LNCaP clone FGC (cell line): Measurements from ENCODE around the gene EIF4G3.

ENCODE experiments used
- DNase-seq: peaks from one replicate; pipeline ENCODE4 v3.0.0-alpha.2; 2011; ENCODE audit warnings: low read depth
- H3K4me3 ChIP-seq: 2 replicates; pipeline ENCODE4 v1.5.1; 2011; ENCODE audit warnings: mild to moderate bottlenecking, low read depth, low read length, control low read depth
- TF ChIP-seq, protein P1 (sequence below): IDR thresholded peaks from 2 replicates; pipeline ENCODE4 v1.5.1; 2012; ENCODE audit warnings: mild to moderate bottlenecking; ENCODE audit not compliant: control insufficient read depth, insufficient read depth; ENCODE audit errors: extremely low read depth

The EIF4G3 gene

GRCh38 chr1:20993716-20994575, 182.8 kb downstream of the EIF4G3 start:
- no peak overlapping the region for H3K4me3 ChIP-seq
- TF ChIP-seq, protein P1, sequence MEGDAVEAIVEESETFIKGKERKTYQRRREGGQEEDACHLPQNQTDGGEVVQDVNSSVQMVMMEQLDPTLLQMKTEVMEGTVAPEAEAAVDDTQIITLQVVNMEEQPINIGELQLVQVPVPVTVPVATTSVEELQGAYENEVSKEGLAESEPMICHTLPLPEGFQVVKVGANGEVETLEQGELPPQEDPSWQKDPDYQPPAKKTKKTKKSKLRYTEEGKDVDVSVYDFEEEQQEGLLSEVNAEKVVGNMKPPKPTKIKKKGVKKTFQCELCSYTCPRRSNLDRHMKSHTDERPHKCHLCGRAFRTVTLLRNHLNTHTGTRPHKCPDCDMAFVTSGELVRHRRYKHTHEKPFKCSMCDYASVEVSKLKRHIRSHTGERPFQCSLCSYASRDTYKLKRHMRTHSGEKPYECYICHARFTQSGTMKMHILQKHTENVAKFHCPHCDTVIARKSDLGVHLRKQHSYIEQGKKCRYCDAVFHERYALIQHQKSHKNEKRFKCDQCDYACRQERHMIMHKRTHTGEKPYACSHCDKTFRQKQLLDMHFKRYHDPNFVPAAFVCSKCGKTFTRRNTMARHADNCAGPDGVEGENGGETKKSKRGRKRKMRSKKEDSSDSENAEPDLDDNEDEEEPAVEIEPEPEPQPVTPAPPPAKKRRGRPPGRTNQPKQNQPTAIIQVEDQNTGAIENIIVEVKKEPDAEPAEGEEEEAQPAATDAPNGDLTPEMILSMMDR, result no peak
- DNase-seq, result no peak

GRCh38 chr1:20992322-20993056, 184.2 kb downstream of the EIF4G3 start:
- TF ChIP-seq, protein P1, result no peak
- no peak for DNase-seq
- no peak overlapping the region for H3K4me3 ChIP-seq

DNA sequence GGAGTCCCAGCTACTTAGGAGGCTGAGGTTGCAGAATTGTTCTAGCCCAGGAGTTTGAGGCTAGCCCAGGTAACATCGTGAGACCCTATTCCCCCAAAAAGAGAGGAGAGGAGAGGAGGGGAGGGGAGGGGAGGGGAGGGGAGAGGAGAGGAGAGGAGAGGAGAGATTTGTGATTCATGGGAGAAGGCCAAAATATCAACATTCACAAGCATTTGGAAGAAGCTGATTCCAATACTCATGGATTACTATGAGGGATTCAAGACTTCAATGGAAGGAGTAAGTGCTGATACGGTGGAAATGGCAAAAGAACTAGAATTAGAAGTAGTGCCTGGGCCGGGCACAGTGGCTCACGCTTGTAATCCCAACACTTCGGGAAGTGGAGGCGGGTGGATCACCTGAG, 187.8 kb downstream of the EIF4G3 start:
- TF ChIP-seq, protein P1, result no peak
- H3K4me3 ChIP-seq, result no peak overlapping the region
- DNase-seq, result no peak

DNA sequence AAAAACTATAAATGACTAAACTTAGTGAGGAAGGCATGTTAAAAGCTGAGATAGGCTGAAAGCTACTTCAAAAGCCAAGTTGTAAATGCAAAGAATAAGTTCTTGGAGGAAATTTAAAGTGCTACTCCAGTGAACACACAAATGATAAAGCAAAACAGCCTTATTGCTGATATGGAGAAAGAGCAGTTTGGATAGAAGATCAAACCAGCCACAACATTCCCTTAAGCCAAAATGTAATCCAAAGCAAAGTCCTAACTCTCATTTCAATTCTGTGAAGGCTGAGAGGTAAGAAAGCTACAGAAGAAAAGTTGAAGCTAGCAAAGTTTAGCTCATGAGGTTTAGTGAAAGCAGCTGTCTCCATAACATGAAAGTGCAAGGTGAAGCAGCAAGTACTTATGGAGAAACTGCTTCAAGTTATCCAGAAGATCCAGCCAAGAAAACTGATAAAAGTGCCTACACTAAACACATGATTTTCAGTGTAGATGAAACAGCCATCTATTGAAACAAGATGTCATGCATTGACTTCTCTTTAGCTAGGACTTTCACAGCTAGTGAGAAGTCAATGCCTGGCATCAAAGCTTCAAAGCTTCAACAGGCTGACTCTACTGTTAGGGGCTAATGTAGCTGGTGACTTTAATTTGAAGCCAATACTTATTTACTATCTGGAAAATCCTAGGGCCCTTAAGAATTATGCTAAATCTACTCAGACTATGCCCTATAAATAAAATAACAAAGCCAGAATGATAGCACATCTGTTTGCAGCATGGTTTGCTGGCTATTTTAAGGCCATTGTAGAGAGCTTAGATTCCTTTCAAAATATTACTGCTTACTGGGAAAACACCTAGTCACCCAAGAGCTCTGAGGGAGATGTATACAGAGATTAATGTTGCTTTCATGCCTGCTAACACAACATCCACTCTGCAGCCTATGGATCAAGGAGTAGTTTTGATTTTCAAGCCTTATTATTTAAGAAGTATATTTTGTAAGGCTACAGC, 188.6 kb downstream of the EIF4G3 start:
- DNase-seq, result no peak
- TF ChIP-seq, protein P1, result no peak
- H3K4me3 ChIP-seq, result no peak overlapping the region

GRCh38 chr1:20983297-20983889, 193.3 kb downstream of the EIF4G3 start:
- TF ChIP-seq, protein P1, result peak; percentile 15; the same call in 1 of the 2 replicates
- H3K4me3 ChIP-seq, result no peak overlapping the region
- DNase-seq, result no peak

- DNase-seq, result no peak
- TF ChIP-seq, protein P1, result no peak
- H3K4me3 ChIP-seq, result no peak overlapping the region
Measured at GRCh38 chr1:20982316-20982715, 194.4 kb downstream of the EIF4G3 start.
